Glutamatergic neuron (in vitro differentiated cells): ENCODE measurements around the gene SEBOX. TPM values are rescaled to one million over a fixed set of nuclear protein-coding genes. Genes with fewer than 3 reads are reported as not detected.

ENCODE experiments used
- DNase-seq: peaks from one replicate; pipeline ENCODE4 v3.0.0; 2022
- H3K27ac Mint-ChIP-seq: one replicate; pipeline ENCODE4 v1.8.0; 2020; ENCODE audit warnings: mild to moderate bottlenecking, mixed read lengths, inconsistent platforms; ENCODE audit not compliant: unreplicated experiment
- H3K27me3 Mint-ChIP-seq: one replicate; pipeline ENCODE4 v1.8.0; 2020; ENCODE audit warnings: mild to moderate bottlenecking, moderate library complexity, mixed read lengths, inconsistent platforms; ENCODE audit not compliant: unreplicated experiment
- H3K36me3 Mint-ChIP-seq: one replicate; pipeline ENCODE4 v1.8.0; 2020; ENCODE audit warnings: mild to moderate bottlenecking, mixed read lengths, inconsistent platforms; ENCODE audit not compliant: unreplicated experiment
- H3K4me1 Mint-ChIP-seq: one replicate; pipeline ENCODE4 v1.8.0; 2020; ENCODE audit warnings: mild to moderate bottlenecking, low read depth, mixed read lengths, inconsistent platforms; ENCODE audit not compliant: unreplicated experiment
- H3K4me3 Mint-ChIP-seq: one replicate; pipeline ENCODE4 v1.8.0; 2020; ENCODE audit warnings: mild to moderate bottlenecking, mixed read lengths, inconsistent platforms; ENCODE audit not compliant: unreplicated experiment
- H3K9me3 Mint-ChIP-seq: one replicate; pipeline ENCODE4 v1.8.0; 2020; ENCODE audit warnings: mild to moderate bottlenecking, moderate library complexity, mixed read lengths, inconsistent platforms; ENCODE audit not compliant: unreplicated experiment
- CTCF ChIP-seq: fragments of 200-600 bp; sonication (generic); IDR thresholded peaks from one replicate; pipeline ENCODE4 v1.5.0; 2021; ENCODE audit not compliant: partially characterized antibody, unreplicated experiment
- total RNA-seq: library from RNA; stranded (reverse); fragmentation: NEBNext Ultra II Directional; extraction: Animal tissue kit (Norgen Biotek cat#: 25700); gene quantifications from one replicate; pipeline ENCODE4 v1.2.1, GENCODE V29; 2021; ENCODE audit not compliant: unreplicated experiment

Gene SEBOX
- total RNA-seq, 1 donor from 2014 or later: not detected

DNA sequence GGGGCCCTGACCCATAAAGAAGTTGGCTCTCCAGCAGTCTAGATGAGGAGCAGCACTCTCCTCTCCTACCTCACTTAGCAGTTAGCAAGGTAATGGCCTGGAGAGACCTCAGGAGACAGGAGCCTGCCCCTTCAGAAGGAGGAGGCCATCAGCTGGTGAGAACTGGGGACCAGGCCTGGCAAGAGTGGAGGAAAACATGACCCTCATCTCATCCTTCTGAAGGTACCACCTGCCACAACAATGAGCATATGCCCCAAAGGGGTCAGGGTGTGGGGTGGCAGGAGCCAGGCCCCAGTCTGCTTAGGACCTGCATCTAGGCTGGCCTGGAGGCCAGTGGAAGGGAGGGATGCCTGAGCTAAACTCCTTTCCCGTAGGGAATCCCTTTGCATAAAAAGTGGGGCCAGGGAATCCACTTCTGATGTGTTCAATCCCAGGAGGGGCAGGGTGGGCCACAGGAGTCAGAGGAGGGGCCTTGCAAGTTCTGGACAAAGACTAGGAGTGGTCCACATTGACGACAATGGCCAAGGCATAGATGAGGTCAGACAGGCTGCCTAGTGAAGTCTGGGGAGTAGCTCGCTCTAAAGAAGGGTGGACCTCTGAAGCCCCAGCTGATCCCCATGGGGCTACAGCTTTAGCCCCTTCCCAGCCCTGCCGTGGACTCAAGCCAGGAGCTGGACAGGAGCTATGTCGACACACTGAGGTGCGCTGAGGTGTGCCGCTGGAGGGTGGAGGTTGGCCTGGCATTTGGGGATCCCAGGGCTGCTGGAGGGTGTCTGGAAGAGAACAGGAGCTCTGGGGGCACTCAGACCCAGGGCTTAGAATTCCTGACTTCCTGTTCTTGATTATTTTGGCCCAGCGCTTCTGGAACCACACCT, 986 bp downstream of the SEBOX start:
- no peak for TF ChIP-seq CTCF
- peaks cover 3% of the 10 kb centered on the region for H3K27me3 Mint-ChIP-seq
- H3K27ac Mint-ChIP-seq: no peak overlapping the region
- no peak overlapping the region for H3K4me3 Mint-ChIP-seq
- H3K4me1 Mint-ChIP-seq: no peaks in the 10 kb centered on the region
- DNase-seq: no peak
- no peaks in the 10 kb centered on the region for H3K9me3 Mint-ChIP-seq
- H3K36me3 Mint-ChIP-seq: no peaks in the 10 kb centered on the region

- Mint-ChIP-seq H3K36me3 (peaks cover 2% of the 10 kb centered on the region), H3K27ac (no peak overlapping the region), H3K27me3 (peaks cover 3% of the 10 kb centered on the region), H3K4me3 (no peak overlapping the region), H3K9me3 (no peaks in the 10 kb centered on the region), H3K4me1 (peaks cover 2% of the 10 kb centered on the region)
- no peak for TF ChIP-seq CTCF
- no peak for DNase-seq
Observed at GRCh38 chr17:28363186-28363585, 1.8 kb downstream of the SEBOX start.

DNA sequence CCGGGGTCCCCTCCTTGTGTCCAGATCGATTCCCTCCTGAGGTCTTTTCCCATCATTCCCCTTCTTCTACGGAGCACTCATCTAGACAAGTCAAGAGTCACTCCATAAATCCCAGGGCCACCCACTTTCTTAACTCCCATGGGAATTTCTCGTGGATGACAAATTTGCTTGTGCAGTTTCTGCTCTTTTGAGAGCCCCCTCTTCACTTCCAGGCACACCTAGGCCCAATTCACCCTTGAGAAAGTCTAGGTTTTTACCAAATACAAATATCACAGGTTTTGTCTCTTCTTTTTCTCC, 7.2 kb downstream of the SEBOX start:
- no peak for DNase-seq
- H3K27me3 Mint-ChIP-seq: peaks cover 6% of the 10 kb centered on the region
- H3K27ac Mint-ChIP-seq: peak overlapping the region; percentile 96
- peaks cover 10% of the 10 kb centered on the region for H3K9me3 Mint-ChIP-seq
- TF ChIP-seq CTCF: no peak
- H3K4me1 Mint-ChIP-seq: peaks cover 13% of the 10 kb centered on the region
- H3K4me3 Mint-ChIP-seq: peak overlapping the region; percentile 95
- peaks cover 8% of the 10 kb centered on the region for H3K36me3 Mint-ChIP-seq

GRCh38 chr17:28357061-28357900, 7.7 kb downstream of the SEBOX start, which contains the start of gene POLDIP2:
TSS of gene POLDIP2 (minus strand) at chr17:28357527. CDS start at chr17:28357448, 79 bp downstream.
- TF ChIP-seq CTCF: no peak
- H3K27ac Mint-ChIP-seq: peak within 1 kb of the TSS; percentile 96
- DNase-seq: peak; percentile 97
- peak within 1 kb of the TSS; percentile 97 for H3K4me3 Mint-ChIP-seq
- H3K9me3 Mint-ChIP-seq: peaks cover 11% of the 10 kb centered on the region
- peaks cover 6% of the 10 kb centered on the region for H3K27me3 Mint-ChIP-seq
- H3K4me1 Mint-ChIP-seq: peaks cover 13% of the 10 kb centered on the region
- peaks cover 8% of the 10 kb centered on the region for H3K36me3 Mint-ChIP-seq
